ENCODE results near the gene PEX16.

Gene PEX16

DNA sequence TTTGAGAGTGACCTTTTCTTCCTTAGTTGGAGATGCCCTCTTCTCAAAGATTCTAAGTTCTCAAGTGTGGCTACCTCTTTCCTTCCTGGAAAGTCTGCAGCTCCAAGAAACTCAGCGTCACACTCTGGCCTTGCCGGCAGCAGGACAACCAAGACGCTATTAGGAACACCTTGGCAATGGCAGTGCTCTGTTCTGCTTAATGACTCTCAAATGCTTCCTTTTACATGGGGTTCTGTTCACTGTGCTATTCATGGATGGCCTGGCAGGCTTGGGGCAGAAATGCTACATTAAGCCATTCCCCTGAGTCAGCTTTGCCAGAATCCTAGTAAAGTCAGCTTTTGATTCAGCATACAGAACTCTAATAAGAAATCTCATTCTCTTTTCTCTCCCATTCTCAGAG, 30.7 kb upstream of the PEX16 start:
- DNase-seq (ENCODE audit: low spot score), result no peak
- H3K27ac ChIP-seq, result no peak overlapping the region

DNA sequence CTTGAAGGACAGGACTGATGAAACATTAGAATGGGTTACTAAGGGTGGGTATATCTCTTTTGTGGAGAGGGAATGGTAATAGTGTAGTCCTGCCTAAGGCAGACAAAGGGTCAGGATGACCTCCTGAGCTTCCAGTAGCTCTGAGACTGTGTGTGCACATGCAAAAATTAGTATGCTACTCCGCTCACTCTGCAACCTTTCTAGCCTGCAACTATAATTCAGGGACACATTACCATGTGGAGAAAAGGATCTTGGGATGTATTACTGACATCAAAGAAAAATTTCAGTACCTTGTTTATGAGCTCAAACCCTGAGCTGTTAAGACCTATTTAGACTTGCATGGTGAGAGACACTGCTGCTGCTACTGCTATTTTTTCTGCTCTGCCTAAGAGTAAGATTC, 30.2 kb upstream of the PEX16 start:
- no peak for DNase-seq (ENCODE audit: low spot score)
- H3K27ac ChIP-seq, result no peak overlapping the region
- CTCF ChIA-PET, result interaction anchor here (0.7 to 1.6 kb wide), 3 partner anchors 17 to 293 kb away, joined by 3 to 7 read pairs (median 3); no protein-coding TSS in a partner anchor
- TF ChIP-seq, protein P1, sequence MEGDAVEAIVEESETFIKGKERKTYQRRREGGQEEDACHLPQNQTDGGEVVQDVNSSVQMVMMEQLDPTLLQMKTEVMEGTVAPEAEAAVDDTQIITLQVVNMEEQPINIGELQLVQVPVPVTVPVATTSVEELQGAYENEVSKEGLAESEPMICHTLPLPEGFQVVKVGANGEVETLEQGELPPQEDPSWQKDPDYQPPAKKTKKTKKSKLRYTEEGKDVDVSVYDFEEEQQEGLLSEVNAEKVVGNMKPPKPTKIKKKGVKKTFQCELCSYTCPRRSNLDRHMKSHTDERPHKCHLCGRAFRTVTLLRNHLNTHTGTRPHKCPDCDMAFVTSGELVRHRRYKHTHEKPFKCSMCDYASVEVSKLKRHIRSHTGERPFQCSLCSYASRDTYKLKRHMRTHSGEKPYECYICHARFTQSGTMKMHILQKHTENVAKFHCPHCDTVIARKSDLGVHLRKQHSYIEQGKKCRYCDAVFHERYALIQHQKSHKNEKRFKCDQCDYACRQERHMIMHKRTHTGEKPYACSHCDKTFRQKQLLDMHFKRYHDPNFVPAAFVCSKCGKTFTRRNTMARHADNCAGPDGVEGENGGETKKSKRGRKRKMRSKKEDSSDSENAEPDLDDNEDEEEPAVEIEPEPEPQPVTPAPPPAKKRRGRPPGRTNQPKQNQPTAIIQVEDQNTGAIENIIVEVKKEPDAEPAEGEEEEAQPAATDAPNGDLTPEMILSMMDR (conservative IDR thresholded peaks at IDR 0.05; ENCODE audit: low read depth), result no peak
- POLR2A ChIA-PET (ENCODE audit: low non-redundant PET), result no interaction called here

More for the DNA sequence above, 30.7 kb upstream of the PEX16 start:
- TF ChIP-seq, protein P1 (conservative IDR thresholded peaks at IDR 0.05; ENCODE audit: low read depth), result no peak
- CTCF ChIA-PET, result interaction anchor here (0.6 to 1.6 kb wide), 4 partner anchors 17 to 293 kb away, joined by 3 to 7 read pairs (median 4); no protein-coding TSS in a partner anchor
- POLR2A ChIA-PET (ENCODE audit: low non-redundant PET), result no interaction called here

DNA sequence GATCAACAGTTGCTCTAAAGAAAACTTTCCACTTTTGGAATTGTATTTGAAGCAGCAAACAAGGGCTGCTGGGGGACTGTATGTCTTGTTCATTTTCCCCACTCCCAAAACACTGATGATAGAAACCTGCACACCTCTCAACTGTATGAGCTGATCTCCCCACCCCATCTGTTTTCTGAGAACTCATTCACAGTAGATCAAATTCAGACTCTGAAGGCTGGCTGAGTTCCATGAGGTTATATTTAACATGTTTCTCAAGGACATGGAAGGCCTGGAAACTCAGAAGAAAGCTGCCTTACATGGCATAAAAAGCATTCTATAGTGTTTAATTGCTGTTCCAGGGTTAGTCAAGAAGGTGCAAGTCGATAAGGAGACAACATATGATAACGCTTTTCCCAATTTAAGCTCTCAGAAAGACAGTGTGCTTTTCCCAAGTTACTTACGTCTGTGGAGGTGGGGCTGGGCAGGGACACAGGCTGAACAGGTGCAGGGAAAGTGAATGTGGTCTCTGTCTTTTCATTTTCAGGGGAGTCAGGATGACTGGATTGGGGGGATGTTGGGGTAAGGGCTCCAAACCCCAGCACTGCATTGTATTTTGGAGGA, 27.8 kb upstream of the PEX16 start:
- TF ChIP-seq, protein P1 (conservative IDR thresholded peaks at IDR 0.05; ENCODE audit: low read depth), result no peak
- H3K27ac ChIP-seq, result no peak overlapping the region
- CTCF ChIA-PET, result no interaction called here
- no peak for DNase-seq (ENCODE audit: low spot score)
- POLR2A ChIA-PET (ENCODE audit: low non-redundant PET), result no interaction called here

DNA sequence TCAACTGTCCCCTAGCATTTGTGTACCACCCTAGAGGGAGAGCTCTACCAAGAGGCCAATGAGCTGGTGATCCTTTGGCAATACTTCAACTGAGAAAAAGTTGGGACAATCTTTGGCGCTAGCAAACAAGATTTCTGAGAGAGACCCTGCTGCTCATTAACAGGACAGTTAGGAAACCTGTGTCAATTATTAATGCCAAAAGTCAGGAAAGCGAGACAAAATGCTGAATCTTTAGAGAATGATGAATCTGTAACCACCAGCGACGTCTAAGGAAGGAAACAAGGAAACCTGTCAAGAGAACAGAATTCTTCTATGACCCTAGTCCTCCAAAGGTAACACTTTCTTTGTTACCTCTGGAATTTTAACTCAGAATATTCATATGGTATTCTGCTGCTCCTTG, 24.7 kb upstream of the PEX16 start:
- ChIA-PET POLR2A (ENCODE audit: low non-redundant PET) (no interaction called here), CTCF (interaction anchor here (0.6 kb wide), 1 partner anchor 1166 kb away, joined by 3 read pairs; no protein-coding TSS in a partner anchor)
- TF ChIP-seq, protein P1 (conservative IDR thresholded peaks at IDR 0.05; ENCODE audit: low read depth), result no peak
- H3K27ac ChIP-seq, result no peak overlapping the region
- DNase-seq (ENCODE audit: low spot score), result no peak

DNA sequence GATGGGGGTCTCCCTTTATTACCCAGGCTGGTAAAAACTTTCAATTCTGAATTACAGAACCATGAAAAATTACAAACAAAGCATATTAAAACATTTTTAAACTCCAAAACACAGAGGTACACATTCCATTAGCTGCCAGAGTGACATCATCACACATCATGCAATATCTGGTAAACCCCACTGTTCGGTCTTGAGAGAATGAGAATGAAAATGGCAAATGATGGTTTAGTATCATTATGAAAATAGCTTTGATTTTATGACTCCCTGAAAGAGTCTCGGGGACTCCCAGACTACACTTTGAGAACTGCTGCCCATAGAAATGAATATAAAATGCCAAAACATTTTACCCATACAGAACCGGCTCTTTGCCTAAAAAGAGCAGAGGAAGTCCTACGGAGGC, 23.6 kb upstream of the PEX16 start:
- no peak for DNase-seq (ENCODE audit: low spot score)
- POLR2A ChIA-PET (ENCODE audit: low non-redundant PET), result no interaction called here
- no peak overlapping the region for H3K27ac ChIP-seq
- CTCF ChIA-PET, result interaction anchor here (0.6 kb wide), 1 partner anchor 450 kb away, joined by 3 read pairs; the partner anchor contains the start of gene CHRM4
- TF ChIP-seq, protein P1 (conservative IDR thresholded peaks at IDR 0.05; ENCODE audit: low read depth), result no peak

DNA sequence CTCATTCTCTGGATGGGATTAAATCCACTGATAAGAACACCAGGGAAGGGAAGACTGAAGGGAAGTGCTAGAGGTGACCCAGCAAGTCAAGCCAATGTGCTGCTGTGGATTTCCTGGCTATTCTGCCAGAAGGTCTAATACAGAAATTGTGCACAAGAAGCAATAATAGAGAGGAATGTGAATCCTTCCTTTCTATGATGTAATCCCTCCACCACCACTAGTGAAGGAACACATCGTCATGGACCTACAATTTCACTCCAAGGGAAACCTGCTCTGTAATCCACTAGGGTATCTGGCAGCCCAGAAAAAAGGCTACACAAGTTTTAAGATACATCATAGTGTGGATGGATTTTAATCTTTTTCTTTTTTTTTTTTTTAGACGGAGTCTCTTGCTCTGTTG, 22.2 kb upstream of the PEX16 start:
- POLR2A ChIA-PET (ENCODE audit: low non-redundant PET), result no interaction called here

More for the DNA sequence above, 22.2 kb upstream of the PEX16 start:
- CTCF ChIA-PET, result interaction anchor here (0.6 kb wide), 2 partner anchors 25 to 825 kb away, joined by 3 to 4 read pairs; no protein-coding TSS in a partner anchor
- no peak overlapping the region for H3K27ac ChIP-seq
- DNase-seq (ENCODE audit: low spot score), result no peak
- TF ChIP-seq, protein P1 (conservative IDR thresholded peaks at IDR 0.05; ENCODE audit: low read depth), result no peak
